WTC11 (cell line): Measurements from ENCODE around the gene GIPC3. TPM values are rescaled to one million over a fixed set of nuclear protein-coding genes. Genes with fewer than 3 reads are reported as not detected.

ENCODE experiments used
- ATAC-seq: fragments of 200-7000 bp; cut with Tn5 transposase; 2 replicates; pipeline ENCODE4 v1.10.0; 2021; ENCODE audit warnings: mild to moderate bottlenecking, moderate library complexity
- CTCF ChIA-PET: fragments of 300-600 bp; sonication (Branson Sonifier 250); formaldehyde crosslinking; loops from one replicate; lab custom pipeline; 2021; ENCODE audit warnings: antibody characterized with exemption; lab: Charles Lee
- POLR2A ChIA-PET: fragments of 350-600 bp; sonication (Branson Sonifier 250); formaldehyde crosslinking; loops from one replicate; lab custom pipeline; 2021; ENCODE audit warnings: antibody characterized with exemption; lab: Charles Lee
- DNase-seq: peaks from one replicate; pipeline ENCODE4 v3.0.0; 2021; ENCODE audit warnings: low spot score
- H3K27ac Mint-ChIP-seq: 2 replicates; pipeline ENCODE4 v1.8.0; 2021; ENCODE audit warnings: mixed read lengths
- H3K27me3 Mint-ChIP-seq: 2 replicates; pipeline ENCODE4 v1.8.0; 2021; ENCODE audit warnings: low read depth, mild to moderate bottlenecking, moderate library complexity, mixed read lengths
- H3K36me3 Mint-ChIP-seq: 2 replicates; pipeline ENCODE4 v1.8.0; 2021; ENCODE audit warnings: mixed read lengths
- H3K4me1 Mint-ChIP-seq: 2 replicates; pipeline ENCODE4 v1.8.0; 2022; ENCODE audit warnings: mixed read lengths
- H3K4me3 Mint-ChIP-seq: 2 replicates; pipeline ENCODE4 v1.8.0; 2021; ENCODE audit warnings: mild to moderate bottlenecking, moderate library complexity, mixed read lengths
- H3K9me3 Mint-ChIP-seq: 2 replicates; pipeline ENCODE4 v1.8.0; 2021; ENCODE audit warnings: mixed read lengths
- ELF4 ChIP-seq: sonication (generic); formaldehyde crosslinking; IDR thresholded peaks from 2 replicates; pipeline ENCODE4 v1.8.1; 2022; ENCODE audit warnings: low read depth, mild to moderate bottlenecking, moderate library complexity, missing genetic modification reagents
- EMX1 ChIP-seq: fragments of 250-450 bp; sonication (Bioruptor Pico); IDR thresholded peaks from 2 replicates; pipeline ENCODE4 v1.8.0; 2021; ENCODE audit warnings: mild to moderate bottlenecking
- FOXK1 ChIP-seq: sonication (generic); formaldehyde crosslinking; IDR thresholded peaks from 2 replicates; pipeline ENCODE4 v1.8.0; 2022; ENCODE audit warnings: mild to moderate bottlenecking, moderate library complexity, missing genetic modification reagents
- GABPB1 ChIP-seq: sonication (generic); formaldehyde crosslinking; IDR thresholded peaks from 2 replicates; pipeline ENCODE4 v1.8.1; 2023; ENCODE audit warnings: mild to moderate bottlenecking, missing genetic modification reagents
- GTF2I ChIP-seq: fragments of 250-450 bp; sonication (Bioruptor Pico); conservative IDR thresholded peaks from 2 replicates; pipeline ENCODE4 v1.4.0; 2021; ENCODE audit warnings: mild to moderate bottlenecking
- HMGA2 ChIP-seq: fragments of 250-450 bp; sonication (Bioruptor Pico); IDR thresholded peaks from 2 replicates; pipeline ENCODE4 v1.4.0; 2021; ENCODE audit warnings: mild to moderate bottlenecking, moderate library complexity
- NFATC4 ChIP-seq: fragments of 250-450 bp; sonication (Bioruptor Pico); IDR thresholded peaks from 2 replicates; pipeline ENCODE4 v1.9.0; 2021; ENCODE audit warnings: mild to moderate bottlenecking
- OVOL2 ChIP-seq: fragments of 250-450 bp; sonication (Bioruptor Pico); IDR thresholded peaks from 2 replicates; pipeline ENCODE4 v1.9.0; 2021; ENCODE audit warnings: mild to moderate bottlenecking, borderline replicate concordance
- PRRX2 ChIP-seq: fragments of 250-450 bp; sonication (Bioruptor Pico); IDR thresholded peaks from 2 replicates; pipeline ENCODE4 v1.8.0; 2021; ENCODE audit warnings: mild to moderate bottlenecking
- RELA ChIP-seq: sonication (generic); formaldehyde crosslinking; IDR thresholded peaks from 2 replicates; pipeline ENCODE4 v1.8.1; 2022; ENCODE audit warnings: missing genetic modification reagents, mild to moderate bottlenecking, borderline replicate concordance
- SOX15 ChIP-seq: fragments of 250-450 bp; sonication (Bioruptor Pico); IDR thresholded peaks from 2 replicates; pipeline ENCODE4 v1.9.0; 2021; ENCODE audit warnings: mild to moderate bottlenecking
- TCF7 ChIP-seq: sonication (generic); formaldehyde crosslinking; IDR thresholded peaks from 2 replicates; pipeline ENCODE4 v1.8.0; 2022; ENCODE audit warnings: mild to moderate bottlenecking, low read depth, missing genetic modification reagents, moderate library complexity
- ZNF121 ChIP-seq: sonication (generic); formaldehyde crosslinking; IDR thresholded peaks from 2 replicates; pipeline ENCODE4 v1.8.0; 2023; ENCODE audit warnings: missing genetic modification reagents
- ZNF396 ChIP-seq: fragments of 250-450 bp; sonication (Bioruptor Pico); IDR thresholded peaks from 2 replicates; pipeline ENCODE4 v1.8.0; 2021; ENCODE audit warnings: mild to moderate bottlenecking, moderate library complexity, borderline replicate concordance
- ZNF671 ChIP-seq: fragments of 250-450 bp; sonication (Bioruptor Pico); IDR thresholded peaks from 2 replicates; pipeline ENCODE4 v1.8.0; 2021; ENCODE audit warnings: mild to moderate bottlenecking
- total RNA-seq: library from RNA; stranded (reverse); gene quantifications from 3 replicates; pipeline ENCODE4 v1.2.3, GENCODE V29; 2021
- TF ChIP-seq, protein P1 (sequence below): sonication (generic); formaldehyde crosslinking; IDR thresholded peaks from 2 replicates; pipeline ENCODE4 v1.8.1; 2023; ENCODE audit warnings: mild to moderate bottlenecking, missing genetic modification reagents, moderate library complexity
- TF ChIP-seq, protein P2 (sequence below): fragments of 250-450 bp; sonication (Bioruptor Pico); conservative IDR thresholded peaks from 2 replicates; pipeline ENCODE4 v1.9.0; 2021; ENCODE audit warnings: mild to moderate bottlenecking
- TF ChIP-seq, protein P3 (sequence below): sonication (generic); formaldehyde crosslinking; IDR thresholded peaks from 2 replicates; pipeline ENCODE4 v1.8.0; 2022; ENCODE audit warnings: mild to moderate bottlenecking, missing genetic modification reagents
- TF ChIP-seq, protein P4 (sequence below): fragments of 250-450 bp; sonication (Bioruptor Pico); IDR thresholded peaks from 2 replicates; pipeline ENCODE4 v1.9.0; 2021; ENCODE audit warnings: mild to moderate bottlenecking
- TF ChIP-seq, protein P5 (sequence below): fragments of 200-600 bp; IDR thresholded peaks from 2 replicates; pipeline ENCODE4 v1.8.0; 2022; ENCODE audit warnings: antibody characterized with exemption

The GIPC3 gene
- total RNA-seq, 1 experiment from 2014 or later = 1.0 TPM

DNA sequence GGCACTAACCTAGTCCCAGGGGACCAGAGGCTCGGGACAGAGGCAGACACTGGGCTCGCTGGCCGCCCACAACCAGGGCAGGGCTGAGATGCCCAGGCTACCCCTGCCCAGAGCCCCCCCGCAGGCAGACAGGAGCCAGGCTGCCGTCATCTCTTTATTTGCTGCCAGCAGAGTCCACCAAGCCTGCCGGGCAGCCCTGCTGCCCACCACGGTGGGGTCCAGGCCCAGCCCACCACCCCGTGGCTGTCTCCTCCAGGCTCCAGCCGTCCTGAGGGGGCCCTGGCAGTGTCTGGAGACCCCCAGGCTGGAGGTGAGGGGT, 41.3 kb upstream of the GIPC3 start:
- Mint-ChIP-seq H3K27ac (no peak overlapping the region), H3K36me3 (peaks cover 6% of the 10 kb centered on the region), H3K27me3 (no peaks in the 10 kb centered on the region), H3K9me3 (peaks cover 4% of the 10 kb centered on the region), H3K4me3 (no peak overlapping the region)
- POLR2A ChIA-PET = no interaction called here
- ATAC-seq (no peak), DNase-seq (no peak)
- CTCF ChIA-PET = interaction anchor here (1.2 to 4.4 kb wide), 2 partner anchors 32 to 444 kb away, joined by 6 to 115 read pairs; no protein-coding TSS in a partner anchor
- TF ChIP-seq OVOL2 (CRISPR knock-in tag) = no peak
- TF ChIP-seq FOXK1 (CRISPR knock-in tag) = no peak
- TF ChIP-seq ELF4 (CRISPR knock-in tag) = no peak
- no peak for TF ChIP-seq HMGA2 (CRISPR knock-in tag)
- no peak for TF ChIP-seq SOX15
- no peak for TF ChIP-seq ZNF396 (CRISPR knock-in tag)
- TF ChIP-seq TCF7 (CRISPR knock-in tag) = no peak
- TF ChIP-seq, protein P1, sequence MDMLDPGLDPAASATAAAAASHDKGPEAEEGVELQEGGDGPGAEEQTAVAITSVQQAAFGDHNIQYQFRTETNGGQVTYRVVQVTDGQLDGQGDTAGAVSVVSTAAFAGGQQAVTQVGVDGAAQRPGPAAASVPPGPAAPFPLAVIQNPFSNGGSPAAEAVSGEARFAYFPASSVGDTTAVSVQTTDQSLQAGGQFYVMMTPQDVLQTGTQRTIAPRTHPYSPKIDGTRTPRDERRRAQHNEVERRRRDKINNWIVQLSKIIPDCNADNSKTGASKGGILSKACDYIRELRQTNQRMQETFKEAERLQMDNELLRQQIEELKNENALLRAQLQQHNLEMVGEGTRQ (CRISPR knock-in tag) = no peak
- TF ChIP-seq, all 79 proteins: peak for 0
- H3K4me1 Mint-ChIP-seq = peaks cover 5% of the 10 kb centered on the region; the same call in 1 of the 2 replicates

DNA sequence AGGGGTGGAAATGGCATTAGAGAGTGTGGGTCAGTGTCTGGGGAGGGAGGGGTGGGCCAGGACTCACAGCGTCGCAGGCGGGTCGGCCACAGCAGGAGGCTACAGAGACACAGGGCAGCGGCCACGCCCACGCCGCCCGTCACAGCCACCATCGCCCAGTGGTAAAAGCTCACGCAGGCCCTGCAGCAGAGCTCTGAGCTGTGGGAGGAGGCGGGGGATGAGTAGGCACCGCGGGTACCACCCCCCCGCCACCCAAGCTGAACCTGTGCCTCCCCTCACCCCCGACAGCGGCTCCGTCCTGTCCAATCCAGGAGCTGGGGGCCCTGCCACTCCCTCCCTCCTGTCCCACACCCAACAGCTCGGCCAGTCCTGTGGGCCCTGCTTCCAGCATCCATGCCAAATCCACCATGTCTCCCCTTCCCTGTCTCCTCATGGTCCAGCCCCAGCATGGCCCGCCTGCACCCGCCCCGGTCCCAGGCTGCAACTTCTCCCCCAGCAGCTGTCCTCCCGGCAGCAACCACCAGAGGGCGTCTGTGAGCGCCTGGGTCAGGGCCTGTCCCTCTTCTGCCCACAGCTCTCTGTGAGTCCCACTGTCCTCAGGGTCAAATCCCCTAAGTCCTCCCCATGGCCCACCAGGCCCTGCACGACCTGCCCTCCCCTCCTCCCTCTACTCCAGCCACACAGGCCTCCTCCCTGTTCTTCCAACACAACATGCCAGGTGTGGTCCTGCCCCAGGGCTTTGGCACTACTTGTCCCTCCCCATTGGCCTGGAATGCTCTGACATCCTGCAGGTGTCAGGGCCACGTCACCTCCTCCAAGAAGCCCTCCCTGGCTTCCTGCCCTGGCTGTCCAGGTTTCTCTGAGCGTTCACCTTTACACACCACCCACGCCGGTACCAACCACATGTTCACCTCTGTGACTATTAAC, 40.3 kb upstream of the GIPC3 start:
- no peak overlapping the region for H3K27ac Mint-ChIP-seq
- ATAC-seq = peak; percentile 85
- no peak overlapping the region for H3K4me3 Mint-ChIP-seq
- H3K9me3 Mint-ChIP-seq = no peaks in the 10 kb centered on the region
- DNase-seq = peak; percentile 93
- TF ChIP-seq, protein P2, sequence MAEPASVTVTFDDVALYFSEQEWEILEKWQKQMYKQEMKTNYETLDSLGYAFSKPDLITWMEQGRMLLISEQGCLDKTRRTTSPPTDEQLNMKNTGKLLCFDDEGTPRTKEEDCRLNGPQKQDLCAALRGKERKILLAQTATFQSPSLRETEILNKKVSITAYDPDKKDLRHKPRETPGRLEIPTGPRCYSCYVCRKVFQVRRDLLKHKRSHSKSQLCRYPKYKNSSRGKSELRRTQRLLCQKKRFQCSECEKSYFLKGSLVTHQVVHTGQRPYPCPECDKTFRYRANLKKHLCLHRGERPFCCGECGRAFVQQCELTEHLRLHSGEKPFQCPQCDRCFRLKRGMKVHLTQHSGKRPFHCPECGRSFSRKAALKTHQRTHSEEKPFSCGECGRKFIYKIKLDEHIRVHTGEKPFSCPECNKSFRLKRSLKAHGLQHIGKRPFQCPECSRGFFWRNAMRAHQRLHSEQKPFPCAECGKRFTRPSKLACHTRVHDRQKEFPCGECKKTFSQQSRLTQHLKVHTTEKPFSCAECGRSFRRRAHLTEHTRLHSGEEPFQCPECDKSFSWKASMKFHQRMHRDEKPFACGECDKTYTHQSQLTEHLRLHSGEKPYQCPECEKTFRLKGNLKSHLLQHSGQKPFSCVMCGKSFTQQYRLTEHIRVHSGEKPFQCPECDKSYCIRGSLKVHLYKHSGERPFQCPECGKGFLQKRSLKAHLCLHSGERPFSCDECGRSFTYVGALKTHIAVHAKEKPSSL (CRISPR knock-in tag) = no peak
- peak; percentile 19; the same call in 1 of the 2 replicates for TF ChIP-seq NFATC4
- TF ChIP-seq, protein P3, sequence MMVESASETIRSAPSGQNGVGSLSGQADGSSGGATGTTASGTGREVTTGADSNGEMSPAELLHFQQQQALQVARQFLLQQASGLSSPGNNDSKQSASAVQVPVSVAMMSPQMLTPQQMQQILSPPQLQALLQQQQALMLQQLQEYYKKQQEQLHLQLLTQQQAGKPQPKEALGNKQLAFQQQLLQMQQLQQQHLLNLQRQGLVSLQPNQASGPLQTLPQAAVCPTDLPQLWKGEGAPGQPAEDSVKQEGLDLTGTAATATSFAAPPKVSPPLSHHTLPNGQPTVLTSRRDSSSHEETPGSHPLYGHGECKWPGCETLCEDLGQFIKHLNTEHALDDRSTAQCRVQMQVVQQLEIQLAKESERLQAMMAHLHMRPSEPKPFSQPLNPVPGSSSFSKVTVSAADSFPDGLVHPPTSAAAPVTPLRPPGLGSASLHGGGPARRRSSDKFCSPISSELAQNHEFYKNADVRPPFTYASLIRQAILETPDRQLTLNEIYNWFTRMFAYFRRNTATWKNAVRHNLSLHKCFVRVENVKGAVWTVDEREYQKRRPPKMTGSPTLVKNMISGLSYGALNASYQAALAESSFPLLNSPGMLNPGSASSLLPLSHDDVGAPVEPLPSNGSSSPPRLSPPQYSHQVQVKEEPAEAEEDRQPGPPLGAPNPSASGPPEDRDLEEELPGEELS = 0 out of 2 replicates have a peak, but pooled peaks have one; percentile 14
- TF ChIP-seq GABPB1 (CRISPR knock-in tag) = no peak
- peak; percentile 63; the same call in 1 of the 2 replicates for TF ChIP-seq ZNF121
- TF ChIP-seq, protein P4, sequence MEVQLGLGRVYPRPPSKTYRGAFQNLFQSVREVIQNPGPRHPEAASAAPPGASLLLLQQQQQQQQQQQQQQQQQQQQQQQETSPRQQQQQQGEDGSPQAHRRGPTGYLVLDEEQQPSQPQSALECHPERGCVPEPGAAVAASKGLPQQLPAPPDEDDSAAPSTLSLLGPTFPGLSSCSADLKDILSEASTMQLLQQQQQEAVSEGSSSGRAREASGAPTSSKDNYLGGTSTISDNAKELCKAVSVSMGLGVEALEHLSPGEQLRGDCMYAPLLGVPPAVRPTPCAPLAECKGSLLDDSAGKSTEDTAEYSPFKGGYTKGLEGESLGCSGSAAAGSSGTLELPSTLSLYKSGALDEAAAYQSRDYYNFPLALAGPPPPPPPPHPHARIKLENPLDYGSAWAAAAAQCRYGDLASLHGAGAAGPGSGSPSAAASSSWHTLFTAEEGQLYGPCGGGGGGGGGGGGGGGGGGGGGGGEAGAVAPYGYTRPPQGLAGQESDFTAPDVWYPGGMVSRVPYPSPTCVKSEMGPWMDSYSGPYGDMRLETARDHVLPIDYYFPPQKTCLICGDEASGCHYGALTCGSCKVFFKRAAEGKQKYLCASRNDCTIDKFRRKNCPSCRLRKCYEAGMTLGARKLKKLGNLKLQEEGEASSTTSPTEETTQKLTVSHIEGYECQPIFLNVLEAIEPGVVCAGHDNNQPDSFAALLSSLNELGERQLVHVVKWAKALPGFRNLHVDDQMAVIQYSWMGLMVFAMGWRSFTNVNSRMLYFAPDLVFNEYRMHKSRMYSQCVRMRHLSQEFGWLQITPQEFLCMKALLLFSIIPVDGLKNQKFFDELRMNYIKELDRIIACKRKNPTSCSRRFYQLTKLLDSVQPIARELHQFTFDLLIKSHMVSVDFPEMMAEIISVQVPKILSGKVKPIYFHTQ = 0 out of 2 replicates have a peak, but pooled peaks have one; percentile 29
- TF ChIP-seq ZNF671 = peak; percentile 33; the same call in 1 of the 2 replicates
- TF ChIP-seq, protein P1 (CRISPR knock-in tag) = peak; percentile 24; the same call in 1 of the 2 replicates
- 0 out of 2 replicates have a peak, but pooled peaks have one; percentile 46 for TF ChIP-seq PRRX2 (CRISPR knock-in tag)
- TF ChIP-seq, protein P5, sequence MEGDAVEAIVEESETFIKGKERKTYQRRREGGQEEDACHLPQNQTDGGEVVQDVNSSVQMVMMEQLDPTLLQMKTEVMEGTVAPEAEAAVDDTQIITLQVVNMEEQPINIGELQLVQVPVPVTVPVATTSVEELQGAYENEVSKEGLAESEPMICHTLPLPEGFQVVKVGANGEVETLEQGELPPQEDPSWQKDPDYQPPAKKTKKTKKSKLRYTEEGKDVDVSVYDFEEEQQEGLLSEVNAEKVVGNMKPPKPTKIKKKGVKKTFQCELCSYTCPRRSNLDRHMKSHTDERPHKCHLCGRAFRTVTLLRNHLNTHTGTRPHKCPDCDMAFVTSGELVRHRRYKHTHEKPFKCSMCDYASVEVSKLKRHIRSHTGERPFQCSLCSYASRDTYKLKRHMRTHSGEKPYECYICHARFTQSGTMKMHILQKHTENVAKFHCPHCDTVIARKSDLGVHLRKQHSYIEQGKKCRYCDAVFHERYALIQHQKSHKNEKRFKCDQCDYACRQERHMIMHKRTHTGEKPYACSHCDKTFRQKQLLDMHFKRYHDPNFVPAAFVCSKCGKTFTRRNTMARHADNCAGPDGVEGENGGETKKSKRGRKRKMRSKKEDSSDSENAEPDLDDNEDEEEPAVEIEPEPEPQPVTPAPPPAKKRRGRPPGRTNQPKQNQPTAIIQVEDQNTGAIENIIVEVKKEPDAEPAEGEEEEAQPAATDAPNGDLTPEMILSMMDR = peak; percentile 97
- no peak for TF ChIP-seq RELA (CRISPR knock-in tag)
- TF ChIP-seq EMX1 (CRISPR knock-in tag) = no peak
- TF ChIP-seq GTF2I (CRISPR knock-in tag) = peak; percentile 57; the same call in 1 of the 2 replicates
- TF ChIP-seq, all 79 proteins: peak for 9
- Mint-ChIP-seq H3K4me1 (no peaks in the 10 kb centered on the region), H3K27me3 (no peaks in the 10 kb centered on the region), H3K36me3 (no peaks in the 10 kb centered on the region)
- ChIA-PET POLR2A (interaction anchor here (0.5 to 1.4 kb wide), 7 partner anchors 9 to 519 kb away, joined by 3 to 8 read pairs (median 4); partner anchors contain the start of gene MFSD12), CTCF (interaction anchor here (0.6 to 4.4 kb wide), 36 partner anchors 9 to 443 kb away, joined by 3 to 115 read pairs (median 3); partner anchors contain the start of genes DOHH, MFSD12, MRPL54 and TJP3)
